GM18951 (cell line): ENCODE data around the gene RUNX2.
"Not testable (repeated sequence)": the region's sequence is repeated elsewhere in the genome, so short reads cannot be mapped to it uniquely, and the experiment has no call there.

Experiments
- POLR2A ChIP-seq: IDR thresholded peaks from 4 replicates; pipeline ENCODE4 v1.6.1; 2011; ENCODE audit warnings: mild to moderate bottlenecking; ENCODE audit not compliant: insufficient read length, insufficient read depth; ENCODE audit errors: extremely low read depth
- in situ Hi-C: fragments of 300-500 bp; cut with MboI; formaldehyde crosslinking; loops from one replicate; pipeline ENCODE4 v1.12.0; 2022; ENCODE audit warnings: low sequenced_read_pairs, mixed read lengths, inconsistent platforms; ENCODE audit not compliant: unreplicated experiment

Gene RUNX2

DNA sequence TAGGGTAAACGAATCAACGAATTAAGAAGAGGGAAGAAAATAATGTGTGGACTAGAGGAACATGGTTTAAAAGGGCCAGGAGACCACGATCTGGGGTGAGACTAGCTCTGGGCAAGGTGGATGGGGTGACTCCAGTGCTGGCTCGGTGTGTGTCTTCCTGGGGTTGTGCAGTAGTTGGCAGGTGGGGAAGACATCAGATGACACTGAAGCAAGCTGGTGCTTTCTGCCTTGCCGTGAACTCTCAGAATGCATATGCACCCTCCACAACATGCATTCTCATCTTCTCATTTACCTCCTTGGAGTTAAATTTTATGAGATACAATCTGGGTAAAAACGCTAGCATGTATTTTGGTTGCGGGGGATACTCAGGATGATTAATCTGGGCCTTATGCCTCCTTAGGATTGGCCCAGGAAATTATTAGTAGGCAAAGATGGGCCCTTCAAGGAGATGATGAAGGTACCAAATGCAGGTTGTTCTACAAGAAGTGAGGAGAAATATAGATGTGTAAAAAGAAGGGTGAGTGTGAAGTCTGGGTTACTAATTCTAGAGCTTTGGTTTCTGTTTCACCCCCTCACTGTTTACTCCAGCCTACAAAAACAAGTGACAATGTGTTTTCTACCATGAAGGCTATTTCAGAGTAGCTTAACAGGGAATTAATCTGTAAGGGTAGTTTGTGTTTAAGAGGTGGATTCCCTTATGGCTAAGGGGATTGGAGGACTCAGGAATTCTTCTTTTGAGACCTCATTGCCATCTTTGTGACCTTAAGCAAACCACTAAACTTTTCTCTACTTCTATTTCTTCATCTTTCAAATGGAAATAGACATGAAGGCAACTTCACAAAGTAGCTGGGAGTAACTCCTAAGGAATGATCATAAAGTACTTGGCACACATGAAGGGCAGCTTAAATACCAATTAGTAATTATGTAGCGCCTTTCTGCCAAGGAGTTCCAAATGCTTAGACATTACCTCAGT lies 120.6 kb downstream of the RUNX2 start:
- in situ Hi-C loops: no loop called here
- no peak for TF ChIP-seq POLR2A

DNA sequence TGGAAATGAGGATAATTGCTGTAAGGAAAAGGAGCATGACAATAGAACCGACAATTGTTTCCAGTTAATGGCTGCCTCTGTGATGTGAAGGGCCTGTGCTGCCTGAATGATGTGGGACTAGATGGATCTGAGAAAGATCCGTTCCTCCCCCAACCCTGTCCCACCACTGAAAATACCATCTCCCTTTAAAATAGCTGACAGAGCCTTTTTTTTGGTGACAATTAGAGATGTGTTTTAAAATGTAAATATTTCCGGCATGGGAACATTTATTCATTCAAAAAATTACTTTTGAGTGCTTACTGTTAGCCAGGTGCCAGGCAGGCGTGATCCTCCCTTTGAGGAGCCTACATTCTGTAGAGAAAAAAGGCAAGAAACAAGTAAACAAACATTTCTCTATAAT lies 122.0 kb downstream of the RUNX2 start:
- no peak for TF ChIP-seq POLR2A
- in situ Hi-C loops: no loop called here

DNA sequence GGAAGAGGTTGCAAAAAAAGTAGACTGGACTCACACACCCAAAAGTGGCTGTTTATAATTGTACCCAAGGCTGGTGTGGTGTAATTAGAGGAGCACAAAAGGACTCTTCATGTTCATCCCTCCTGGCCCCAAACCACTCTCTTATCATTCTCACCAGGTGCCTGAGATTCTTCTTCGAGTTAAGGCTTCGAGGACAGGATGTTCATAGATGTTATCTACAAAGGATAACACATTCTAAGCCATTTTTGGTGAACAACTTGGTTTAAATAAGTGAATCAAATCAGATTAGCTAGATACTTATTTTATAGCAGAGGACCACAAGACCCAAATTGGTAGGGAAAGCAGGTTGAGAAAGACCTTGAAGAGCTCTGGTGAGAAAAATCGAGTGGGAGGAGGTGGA lies 122.7 kb downstream of the RUNX2 start:
- in situ Hi-C loops: no loop called here
- no peak for TF ChIP-seq POLR2A

DNA sequence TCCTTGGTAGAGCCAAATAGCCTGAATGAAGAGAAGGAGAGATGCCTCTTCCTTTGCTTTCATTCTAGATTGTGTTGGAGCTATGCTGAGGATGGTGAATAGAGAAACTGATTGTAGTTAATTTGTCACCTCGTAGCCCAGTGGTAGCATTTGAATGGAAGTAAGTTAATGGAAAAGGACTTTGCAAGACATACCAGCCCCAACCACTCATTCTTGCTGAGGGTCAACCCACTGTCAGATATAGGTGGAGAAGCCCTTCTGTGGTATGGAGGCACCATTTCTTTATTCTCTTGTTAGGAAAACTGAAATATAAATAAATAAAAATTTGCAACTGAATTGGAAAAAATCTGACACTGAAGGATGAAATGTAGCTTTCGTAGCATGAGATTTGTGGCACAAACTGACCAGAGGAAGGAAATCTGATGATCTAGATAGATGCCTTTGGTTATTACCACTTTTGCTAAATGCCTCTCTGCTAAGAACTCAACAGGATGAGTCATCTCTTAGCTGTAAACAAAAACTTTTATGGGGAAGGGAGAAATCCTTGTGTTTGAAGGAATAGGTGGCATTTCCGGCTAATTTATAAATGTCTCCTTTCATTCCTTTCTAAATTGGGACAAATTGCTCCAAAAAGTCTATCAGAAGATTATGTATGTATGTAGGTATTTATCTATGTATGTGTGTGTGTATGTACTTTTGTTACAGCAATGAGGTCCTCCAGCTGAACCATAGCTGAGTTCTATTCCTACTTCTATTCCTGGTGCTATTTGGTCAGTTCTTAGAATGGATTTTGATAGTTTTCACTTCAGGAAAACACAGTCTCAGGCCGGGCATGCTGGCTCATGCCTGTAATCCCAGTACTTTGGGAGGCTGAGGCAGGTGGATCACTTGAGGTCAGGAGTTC lies 126.1 kb downstream of the RUNX2 start:
- in situ Hi-C loops: no loop called here
- no peak for TF ChIP-seq POLR2A

DNA sequence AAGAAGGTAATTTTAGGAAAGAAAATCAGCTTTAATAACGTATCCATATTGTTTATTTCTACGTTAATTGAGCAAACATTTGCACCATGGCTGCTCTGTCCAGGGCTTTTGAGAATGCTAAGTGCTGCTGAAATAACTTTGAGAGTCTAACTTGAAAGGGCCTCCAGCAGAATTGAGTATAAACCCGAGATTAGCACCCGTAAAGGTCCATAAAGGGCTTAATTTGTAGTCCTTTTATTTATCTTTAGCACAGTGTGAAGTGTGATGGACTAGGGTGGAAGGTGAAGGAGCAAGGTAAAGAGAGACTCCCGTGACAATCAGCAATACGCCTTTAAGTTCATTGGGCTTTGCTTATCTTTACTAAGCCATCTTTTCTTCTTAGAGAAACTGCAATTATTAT lies 127.3 kb downstream of the RUNX2 start:
- in situ Hi-C loops: no loop called here
- no peak for TF ChIP-seq POLR2A

DNA sequence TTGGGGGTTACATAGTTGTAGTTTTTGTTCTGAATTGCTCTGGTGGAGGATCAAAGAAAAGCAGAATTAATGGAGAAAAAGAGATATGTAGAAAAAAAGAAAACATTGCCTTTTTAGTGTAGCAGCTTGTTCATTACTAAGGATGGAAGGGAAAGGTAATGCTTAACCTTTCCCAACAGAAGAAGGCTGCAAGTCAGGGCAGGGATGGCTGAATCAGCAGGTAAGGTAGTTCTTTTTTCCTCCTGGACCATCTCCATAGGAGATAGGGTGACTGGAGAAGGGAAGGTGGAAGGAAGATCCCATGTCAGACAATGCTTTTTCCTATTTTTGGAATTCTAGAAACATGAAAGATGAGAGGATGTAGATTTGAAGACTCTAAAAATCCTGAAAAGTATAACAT lies 129.0 kb downstream of the RUNX2 start:
- in situ Hi-C loops: no loop called here
- TF ChIP-seq POLR2A: no peak

DNA sequence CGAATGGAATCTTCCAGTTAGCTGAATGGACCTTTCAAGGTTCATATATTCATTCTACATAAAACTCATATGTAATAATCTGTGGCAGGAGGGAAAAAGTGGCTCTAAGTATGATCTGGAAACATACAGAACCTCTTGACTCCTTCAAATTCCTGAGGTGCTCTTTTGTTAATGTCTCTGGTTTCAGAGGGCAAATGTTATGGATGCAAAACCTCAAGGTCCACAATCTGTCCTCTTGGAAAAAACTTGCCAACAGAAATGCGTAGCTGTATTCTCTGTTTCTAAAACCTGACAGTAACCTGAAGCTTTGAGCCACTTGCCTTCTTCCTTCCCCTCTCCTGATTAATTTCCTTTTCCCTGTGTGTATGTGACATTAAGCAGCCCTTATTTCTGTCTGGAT lies 130.5 kb downstream of the RUNX2 start:
- TF ChIP-seq POLR2A: no peak
- in situ Hi-C loops: no loop called here

DNA sequence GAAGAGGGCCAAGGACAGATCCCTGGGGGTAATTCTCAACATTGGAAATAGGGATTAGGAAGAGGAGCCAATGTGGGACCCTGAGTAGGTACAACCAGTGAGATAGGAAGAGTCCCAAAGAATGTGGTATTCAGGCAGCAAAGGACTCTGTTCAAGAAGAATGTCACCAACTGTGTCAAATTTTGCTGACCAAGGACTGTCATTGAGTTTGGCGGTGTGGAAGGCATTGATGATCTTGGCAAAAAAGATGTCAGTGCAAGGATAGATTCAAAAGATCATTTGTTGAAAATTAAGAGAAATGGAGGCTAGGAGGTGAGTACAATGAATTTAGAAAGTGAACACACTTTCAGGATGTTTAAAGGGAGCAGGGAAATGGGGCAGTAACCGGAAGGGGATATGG lies 132.0 kb downstream of the RUNX2 start:
- in situ Hi-C loops: no loop called here
- no peak for TF ChIP-seq POLR2A

DNA sequence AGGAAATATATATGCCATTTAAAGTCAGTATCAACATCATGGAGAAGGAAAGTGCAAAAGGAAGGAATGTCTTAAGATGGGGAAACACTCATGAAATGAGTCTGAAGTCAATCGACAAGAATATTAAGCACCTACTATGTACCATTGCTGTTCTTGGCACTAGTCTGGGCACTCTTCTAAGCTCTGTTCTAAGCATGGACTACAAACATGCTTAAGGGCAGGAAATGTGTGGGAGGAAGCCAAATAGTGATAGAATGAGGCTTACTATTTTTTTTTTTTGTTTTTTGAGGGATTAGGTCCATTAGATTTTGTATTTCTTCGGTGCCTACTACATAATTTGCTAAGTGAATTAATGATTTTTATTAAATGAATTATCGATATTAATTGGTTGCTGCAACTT lies 133.4 kb downstream of the RUNX2 start:
- no peak for TF ChIP-seq POLR2A
- in situ Hi-C loops: no loop called here

DNA sequence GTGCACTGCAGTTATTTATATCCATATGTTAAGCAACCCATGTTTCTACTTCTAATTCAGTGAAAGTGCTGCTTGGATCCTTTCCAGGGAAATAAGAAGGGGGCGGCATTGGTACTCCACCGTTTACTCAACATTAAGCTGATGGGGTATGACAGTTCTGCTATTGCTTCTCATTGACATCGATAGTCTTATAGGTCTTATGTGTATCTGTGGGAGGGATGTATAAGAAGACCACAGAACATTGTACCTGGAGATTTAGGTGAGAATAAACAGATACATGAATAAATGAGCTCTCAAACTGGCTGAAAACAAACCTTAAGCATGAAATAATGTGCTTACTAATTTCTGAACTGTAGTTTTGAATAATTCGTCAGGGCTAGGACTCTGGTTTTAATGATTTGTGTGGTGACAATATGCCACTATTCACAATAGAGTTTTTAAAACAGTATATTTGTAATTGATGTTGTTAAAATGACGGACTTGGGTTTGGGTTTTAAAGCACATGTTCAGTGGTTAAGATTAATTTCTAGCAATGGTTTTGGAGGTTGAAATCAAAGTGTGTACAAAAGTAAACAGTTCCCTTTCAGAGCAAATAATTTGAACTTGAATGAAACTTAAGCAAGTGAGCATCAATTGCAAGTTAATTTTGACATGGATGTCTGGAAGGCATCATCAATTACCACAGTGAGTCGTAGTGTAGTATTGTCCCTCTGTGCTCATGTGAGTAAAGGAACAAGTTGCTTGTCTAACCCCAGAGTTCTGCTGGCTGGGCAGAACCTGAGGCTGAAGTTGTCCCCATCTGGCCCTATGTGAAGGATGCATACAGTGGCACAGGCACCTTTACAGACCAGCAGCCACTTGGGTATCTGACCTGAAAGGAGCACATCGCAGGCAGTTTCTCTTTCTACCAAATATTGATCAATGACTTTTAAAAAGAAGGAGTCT lies 134.3 kb downstream of the RUNX2 start:
- in situ Hi-C loops: no loop called here
- TF ChIP-seq POLR2A: no peak

DNA sequence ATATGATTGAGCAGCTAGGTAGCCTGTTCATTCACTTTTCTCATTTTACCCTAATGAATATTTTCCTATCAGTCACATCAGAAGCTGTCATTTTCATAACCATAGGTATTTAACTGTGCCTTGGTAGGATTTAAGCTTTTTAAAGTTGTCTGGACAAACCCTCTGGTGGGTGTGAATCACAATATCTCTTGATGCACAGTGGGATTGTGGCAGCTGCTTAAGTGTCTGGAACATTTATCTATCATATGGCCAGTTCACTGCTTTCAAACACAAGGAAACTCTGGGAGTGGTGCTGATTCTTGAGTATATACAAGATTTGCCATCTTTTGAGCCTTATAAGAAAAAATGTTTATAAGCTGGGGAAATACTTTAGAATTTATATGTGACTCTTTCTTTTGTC lies 136.6 kb downstream of the RUNX2 start:
- in situ Hi-C loops: no loop called here
- TF ChIP-seq POLR2A: no peak

DNA sequence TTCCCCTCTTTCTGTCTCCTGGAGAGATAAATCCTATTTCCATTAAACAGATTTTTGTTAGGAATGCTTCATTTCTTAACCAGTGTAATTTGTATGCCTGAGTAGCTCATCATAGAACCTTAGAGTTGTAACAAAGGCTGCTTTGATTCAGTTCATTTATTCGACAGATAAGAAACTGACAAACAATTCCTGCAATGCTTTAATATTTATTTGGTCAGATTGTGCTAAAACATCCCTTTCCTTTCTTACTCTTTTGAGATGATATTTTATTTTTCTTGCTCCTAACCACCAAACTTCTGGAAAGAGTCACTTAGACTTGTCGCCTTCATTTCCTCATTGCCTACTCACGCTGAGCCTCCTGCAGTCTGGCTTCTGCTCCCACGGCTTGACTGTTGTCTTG lies 138.6 kb downstream of the RUNX2 start:
- in situ Hi-C loops: no loop called here
- no peak for TF ChIP-seq POLR2A

DNA sequence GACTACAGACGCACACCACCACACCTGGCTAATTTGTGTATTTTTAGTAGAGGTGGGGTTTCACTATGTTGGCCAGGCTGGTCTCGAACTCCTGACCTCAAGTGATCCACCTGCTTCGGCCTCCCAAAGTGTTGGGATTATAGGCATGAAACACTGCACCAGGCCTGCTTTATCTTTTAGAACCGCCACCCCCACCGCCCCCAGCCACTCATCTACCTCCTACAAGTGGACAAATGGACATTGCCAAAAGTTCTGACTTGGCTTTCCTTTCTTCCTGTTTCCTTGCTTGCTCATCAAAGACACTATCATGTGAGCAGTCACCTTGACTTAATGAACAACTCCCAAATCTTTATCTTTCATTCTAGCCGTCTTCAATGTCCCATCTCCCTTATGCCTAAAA lies 139.3 kb downstream of the RUNX2 start:
- in situ Hi-C loops: not testable (repeated sequence)
